Body of pancreas (tissue), 4 donors: ENCODE measurements around the gene MAPK8IP3.

ENCODE experiments used
- CTCF ChIP-seq, 7 experiments: fragments of 450-650 bp in 4 of 7; fragments of 200-600 bp in 3 of 7; sonication (generic) in 3 of 7; IDR thresholded peaks; one replicate each; pipeline ENCODE4 v1.5.1; 2016 to 2019; ENCODE audit warnings: antibody characterized with exemption in 7 of 7
- POLR2A ChIP-seq, 3 donors: fragments of 450-650 bp; IDR thresholded peaks; one replicate each; pipeline ENCODE4 v1.6.1; 2016; ENCODE audit warnings: antibody characterized with exemption in 3 of 3, mild to moderate bottlenecking in 2 of 3

- TF ChIP-seq CTCF (IDR thresholded peaks at IDR 0.05) (no peak), POLR2A (IDR thresholded peaks at IDR 0.05) (no peak)
Measured at GRCh38 chr16:1758923-1759322, 52.9 kb downstream of the MAPK8IP3 start.
